GM06990 (cell line): Measurements from ENCODE around the gene RHBDL1.

Experiments used
- DNase-seq: peaks from one replicate; pipeline ENCODE4 v3.0.0-alpha.2; 2011; ENCODE audit not compliant: insufficient read length; ENCODE audit errors: extremely low read depth
- H3K27me3 ChIP-seq: replicated peaks from 2 replicates; pipeline ENCODE4 v1.6.0; 2011; ENCODE audit warnings: low read length; ENCODE audit not compliant: control insufficient read depth, insufficient read depth
- H3K36me3 ChIP-seq: 2 replicates; pipeline ENCODE4 v1.5.1; 2011; ENCODE audit warnings: low read length; ENCODE audit not compliant: control insufficient read depth, insufficient read depth
- H3K4me3 ChIP-seq: replicated peaks from 2 replicates; pipeline ENCODE4 v1.5.1; 2011; ENCODE audit warnings: low read depth, mild to moderate bottlenecking, control low read depth, low read length
- CTCF ChIP-seq: IDR thresholded peaks from 2 replicates; pipeline ENCODE4 v1.5.1; 2011; ENCODE audit warnings: low read length, control low read depth, mild to moderate bottlenecking, inconsistent platforms; ENCODE audit not compliant: insufficient read depth, poor library complexity, severe bottlenecking

The RHBDL1 gene

GRCh38 chr16:645852-646678 lies 29.4 kb upstream of the RHBDL1 start:
- Histone ChIP-seq H3K36me3 (peaks cover 4% of the 10 kb centered on the region), H3K4me3 (no peak overlapping the region), H3K27me3 (no peaks in the 10 kb centered on the region)
- no peak for DNase-seq
- TF ChIP-seq CTCF, result no peak

- Histone ChIP-seq H3K36me3 (peaks cover 4% of the 10 kb centered on the region), H3K4me3 (no peak overlapping the region), H3K27me3 (no peaks in the 10 kb centered on the region)
- no peak for TF ChIP-seq CTCF
- no peak for DNase-seq
Measured at GRCh38 chr16:646679-647172, 28.7 kb upstream of the RHBDL1 start.

- H3K36me3 ChIP-seq, result peaks cover 4% of the 10 kb centered on the region
- no peak for TF ChIP-seq CTCF
Measured at GRCh38 chr16:647173-647902, 28.1 kb upstream of the RHBDL1 start.

GRCh38 chr16:648071-648780 lies 27.2 kb upstream of the RHBDL1 start:
- H3K27me3 ChIP-seq, result no peaks in the 10 kb centered on the region
- TF ChIP-seq CTCF, result peak; percentile 82
- peak overlapping the region; percentile 75 for H3K4me3 ChIP-seq
- DNase-seq, result peak; percentile 61
- peaks cover 4% of the 10 kb centered on the region for H3K36me3 ChIP-seq

More at GRCh38 chr16:647173-647902, 28.1 kb upstream of the RHBDL1 start:
- Histone ChIP-seq H3K27me3 (no peaks in the 10 kb centered on the region), H3K4me3 (peak overlapping the region; percentile 75)
- DNase-seq, result no peak

- no peak for TF ChIP-seq CTCF
- H3K27me3 ChIP-seq, result no peaks in the 10 kb centered on the region
- peak; percentile 91 for DNase-seq
- peak within 1 kb of the TSS; percentile 75 for H3K4me3 ChIP-seq
- peaks cover 6% of the 10 kb centered on the region for H3K36me3 ChIP-seq
Measured at GRCh38 chr16:648781-649589, 26.5 kb upstream of the RHBDL1 start, which contains the start of gene WDR90. Gene WDR90, plus strand, starts transcription at chr16:649365. Its CDS starts 52 bp downstream, at chr16:649417.
